ENCODE measurements around the gene HMGXB3.

Gene HMGXB3

DNA sequence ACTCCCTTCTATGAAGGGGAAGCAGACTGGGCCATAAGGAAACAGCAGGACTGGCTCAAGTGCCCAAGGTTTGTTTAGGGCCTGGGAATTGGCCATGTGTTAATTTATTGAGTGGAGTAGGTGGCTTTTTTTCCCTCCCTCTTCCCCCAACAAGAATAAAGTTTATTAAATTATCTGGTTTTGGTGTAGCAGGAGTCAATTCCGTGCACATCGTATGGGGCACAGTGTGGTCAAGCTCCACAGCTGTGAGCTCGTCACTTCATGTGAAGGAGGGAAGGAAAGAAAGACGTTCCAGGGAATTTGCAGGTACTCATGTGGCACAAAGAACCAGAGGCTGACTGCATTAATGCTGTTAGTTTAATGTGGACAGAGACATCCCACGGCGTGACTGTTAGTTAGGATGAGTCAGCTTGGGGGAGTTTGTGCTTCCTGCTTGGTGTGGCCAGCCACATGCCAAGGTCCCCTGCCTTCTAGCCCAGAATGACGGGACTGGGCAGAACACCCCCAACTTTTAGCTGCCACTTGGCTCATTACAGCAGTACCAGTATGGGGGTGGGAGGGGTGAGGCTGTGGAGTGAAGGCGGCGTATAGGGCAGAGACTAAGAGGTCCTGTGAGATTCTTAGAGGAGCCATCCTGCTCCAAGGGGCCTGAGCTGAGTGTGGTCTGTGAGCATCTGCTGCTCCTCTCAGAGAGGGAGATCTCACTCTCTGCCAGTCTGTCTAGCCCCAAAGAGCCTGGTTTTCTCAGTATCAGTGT lies 52.6 kb downstream of the HMGXB3 start:
- DNase-seq: no peak

DNA sequence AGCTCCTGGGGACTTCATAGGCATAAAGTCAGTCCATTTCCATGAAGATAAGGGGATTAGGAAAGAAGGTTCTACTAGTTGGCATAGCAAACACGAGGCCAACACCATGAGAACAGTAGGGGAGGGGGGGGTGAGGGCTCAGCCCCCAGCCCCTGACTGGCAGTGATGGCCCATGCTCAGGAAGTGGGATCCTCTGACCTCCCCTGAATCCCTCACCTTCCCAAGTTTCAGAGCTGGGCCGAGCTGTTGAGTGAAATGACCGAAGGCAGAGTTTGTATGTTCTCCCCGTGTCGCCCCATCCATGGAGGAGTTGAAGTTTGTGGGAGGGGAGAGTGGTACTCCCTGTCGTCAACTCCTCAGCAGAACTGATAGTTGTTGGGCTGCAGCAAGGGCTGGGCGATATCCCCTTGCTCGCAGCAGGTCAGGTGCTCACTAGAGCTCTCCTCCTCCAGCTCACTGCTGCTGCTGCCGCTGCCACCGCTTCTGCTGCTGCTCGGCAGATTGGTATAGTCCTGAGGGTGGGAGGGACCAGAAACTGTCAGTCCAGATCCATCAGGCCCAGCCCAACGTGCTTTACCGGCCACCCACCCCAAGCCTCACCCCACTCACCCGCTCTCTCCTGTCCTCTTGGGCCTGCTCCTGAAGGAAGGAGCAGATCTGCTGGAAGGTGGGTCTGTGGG lies 53.3 kb downstream of the HMGXB3 start:
- no peak for DNase-seq

DNA sequence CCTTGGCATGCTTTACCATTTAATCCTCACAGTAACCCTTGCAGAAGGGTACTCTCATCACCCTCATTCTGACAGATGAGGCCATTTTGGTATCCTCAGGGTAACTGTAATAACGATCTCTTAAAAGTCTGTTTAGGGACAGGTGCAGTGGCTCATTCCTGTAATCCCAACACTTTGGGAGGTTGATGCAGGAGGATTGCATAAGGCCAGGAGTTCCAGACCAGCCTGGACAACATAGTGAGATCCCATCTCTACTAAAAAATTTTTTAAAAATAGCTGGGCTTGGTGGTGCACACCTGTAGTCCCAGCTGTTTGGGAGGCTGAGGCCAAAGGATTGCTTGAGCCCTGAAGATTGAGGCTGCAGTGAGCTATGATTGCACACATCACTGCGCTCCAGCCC lies 54.0 kb downstream of the HMGXB3 start:
- no peak for DNase-seq

DNA sequence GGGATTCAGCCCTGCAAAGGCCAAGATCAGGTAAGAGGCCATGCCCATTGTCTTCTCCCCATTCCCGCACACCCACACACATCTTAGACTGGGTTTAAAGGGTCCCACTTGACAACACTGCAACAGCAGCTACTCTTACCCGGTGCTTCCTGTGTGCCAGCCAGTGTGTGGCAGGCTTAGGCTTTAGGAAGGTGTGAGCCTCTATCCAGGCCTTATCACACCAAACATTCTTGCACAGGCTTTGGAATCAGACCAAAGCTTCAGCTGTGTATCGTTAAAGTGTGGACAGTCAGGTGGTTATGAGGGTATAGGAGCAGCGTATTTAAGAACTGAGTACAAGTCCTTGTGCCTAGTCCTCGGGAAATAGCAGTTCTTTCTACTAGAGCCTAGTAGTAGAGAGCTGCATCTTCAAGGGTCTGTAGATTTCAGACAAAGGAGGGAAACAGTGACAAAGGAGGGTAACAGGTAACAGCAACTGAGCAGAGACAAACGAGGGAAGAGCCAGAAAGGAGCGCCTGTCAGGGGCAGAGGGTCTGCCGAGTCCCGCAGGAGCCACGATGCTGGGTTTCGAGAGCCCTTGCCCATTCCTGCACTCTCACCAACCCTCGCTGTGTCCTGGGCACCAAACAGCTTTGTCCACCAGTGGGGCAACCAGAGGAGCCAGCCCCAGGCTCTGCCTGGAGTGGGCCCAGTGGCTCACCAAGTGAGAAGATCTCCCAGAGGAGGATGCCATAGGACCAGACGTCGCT lies 55.0 kb downstream of the HMGXB3 start:
- DNase-seq: no peak

DNA sequence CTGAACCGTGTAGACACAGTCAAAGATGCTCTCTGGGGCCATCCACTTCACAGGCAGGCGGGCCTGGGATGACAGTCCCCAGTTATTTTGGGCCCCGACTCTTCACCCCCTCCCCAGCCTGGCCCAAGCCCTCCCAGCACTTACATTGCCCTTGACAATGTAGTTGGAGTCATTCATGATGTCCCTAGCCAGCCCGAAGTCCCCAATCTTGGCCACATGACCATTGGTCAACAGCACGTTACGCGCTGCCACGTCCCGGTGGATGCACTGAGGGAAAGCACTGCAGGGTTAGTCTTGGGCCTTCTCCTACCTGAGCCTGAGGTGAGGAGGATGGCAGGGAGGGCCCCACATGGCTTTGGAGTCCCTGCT lies 55.5 kb downstream of the HMGXB3 start:
- DNase-seq: no peak

DNA sequence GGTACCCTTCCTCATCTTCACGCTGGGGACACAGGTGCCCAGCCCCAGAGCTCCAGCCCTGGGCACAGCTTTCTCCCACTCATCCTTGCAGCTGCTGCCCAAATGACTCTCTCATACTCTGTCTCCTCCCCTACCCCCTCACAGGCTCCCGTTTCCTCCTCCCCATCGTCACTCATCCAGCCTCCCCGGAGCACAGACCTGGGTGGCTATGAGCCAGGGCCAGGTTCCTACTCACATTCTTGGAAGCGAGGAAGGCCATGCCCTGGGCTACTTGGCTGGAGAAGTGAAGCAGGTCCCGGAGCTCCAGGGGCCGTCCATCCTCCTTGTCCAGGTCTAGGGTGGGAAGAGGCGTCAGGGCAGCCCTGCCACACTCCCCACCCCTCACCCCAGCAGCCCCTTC lies 56.5 kb downstream of the HMGXB3 start:
- DNase-seq: no peak

DNA sequence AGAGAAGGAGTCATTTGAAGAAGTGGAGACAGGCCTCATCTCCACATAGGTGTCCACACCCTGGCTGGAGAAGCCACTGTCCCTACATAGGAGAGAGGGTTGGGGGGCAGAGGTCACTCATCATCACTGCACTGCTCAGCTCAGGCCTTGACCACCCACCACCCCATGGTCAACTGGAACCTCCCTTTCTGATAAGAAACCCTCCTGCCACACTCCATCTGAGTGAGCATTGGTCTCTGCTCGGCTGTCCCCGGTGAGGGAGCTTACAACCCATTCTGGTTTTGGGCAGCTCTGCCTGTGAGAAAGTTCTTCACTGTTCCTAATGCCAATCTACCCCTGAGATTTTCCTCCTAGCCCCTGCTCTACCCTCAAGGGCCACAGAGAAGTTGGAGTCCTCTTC lies 57.0 kb downstream of the HMGXB3 start:
- DNase-seq: no peak

DNA sequence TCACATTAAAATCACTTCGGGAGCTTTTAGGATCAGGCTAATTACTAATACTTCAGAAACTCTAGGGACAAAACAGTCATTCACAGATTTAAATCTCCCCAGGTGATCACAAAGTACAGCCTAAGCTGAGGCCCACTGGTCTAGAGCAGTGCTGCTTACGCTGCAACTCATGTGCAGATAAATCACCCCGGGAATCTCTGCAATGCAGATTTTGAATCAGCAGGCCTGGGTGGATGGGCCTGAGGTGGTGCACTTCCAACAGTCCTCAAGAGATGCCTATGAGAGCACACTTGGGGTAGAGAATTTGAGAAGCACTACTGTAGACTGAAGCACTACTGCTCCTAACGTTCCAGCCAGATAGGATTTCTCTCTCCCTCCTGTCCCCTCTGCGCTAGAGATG lies 57.5 kb downstream of the HMGXB3 start:
- DNase-seq: no peak

DNA sequence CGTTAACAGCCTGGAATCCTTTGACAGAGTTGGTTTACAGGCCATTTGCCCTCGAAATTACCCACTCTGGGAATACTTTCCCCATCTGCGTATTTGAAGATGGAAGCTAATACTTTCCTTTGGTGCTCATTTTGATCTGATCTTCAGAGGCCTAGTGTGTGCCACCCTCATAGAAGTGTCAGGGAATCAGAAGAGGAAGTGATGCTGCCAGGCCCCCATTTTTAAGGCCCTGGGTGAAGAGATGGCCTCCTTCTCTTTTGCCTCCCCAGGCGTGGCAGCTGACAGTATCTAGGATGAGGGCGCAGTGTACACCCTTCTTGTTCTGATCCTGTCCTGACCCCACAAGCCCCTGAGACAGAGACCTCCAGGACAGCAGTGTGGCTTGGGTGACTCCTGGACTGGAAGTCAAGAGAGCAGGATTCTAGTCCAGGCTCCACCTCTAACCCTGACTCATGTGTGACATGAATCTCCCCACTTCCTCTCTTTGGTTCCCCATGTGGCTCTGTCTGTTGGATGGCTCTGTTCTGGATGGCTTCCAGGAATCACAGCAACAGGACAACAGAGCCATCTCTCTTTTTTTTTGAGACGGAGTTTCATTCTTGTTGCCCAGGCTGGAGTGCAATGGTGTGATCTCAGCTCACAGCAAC lies 58.1 kb downstream of the HMGXB3 start:
- peak; percentile 51 for DNase-seq

DNA sequence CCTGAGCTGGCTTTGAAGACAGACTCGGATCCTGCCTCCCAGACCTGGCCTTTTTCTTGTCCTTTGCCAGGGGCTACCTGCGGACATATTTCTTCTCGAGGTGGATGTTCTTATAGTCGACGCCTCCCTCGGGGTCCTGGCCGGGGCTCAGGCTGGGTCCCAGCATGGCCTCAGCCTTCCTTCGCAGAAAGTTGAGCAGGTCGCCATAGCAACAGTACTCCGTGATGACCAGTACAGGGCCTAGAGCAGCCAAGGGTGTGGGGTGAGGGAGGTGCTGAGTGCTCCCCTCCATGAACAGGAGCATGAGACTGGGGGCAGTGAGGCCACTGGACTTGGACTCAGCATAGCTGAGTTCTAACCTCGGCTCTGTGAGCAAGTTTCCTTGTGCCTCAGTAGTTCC lies 59.1 kb downstream of the HMGXB3 start:
- DNase-seq: no peak

DNA sequence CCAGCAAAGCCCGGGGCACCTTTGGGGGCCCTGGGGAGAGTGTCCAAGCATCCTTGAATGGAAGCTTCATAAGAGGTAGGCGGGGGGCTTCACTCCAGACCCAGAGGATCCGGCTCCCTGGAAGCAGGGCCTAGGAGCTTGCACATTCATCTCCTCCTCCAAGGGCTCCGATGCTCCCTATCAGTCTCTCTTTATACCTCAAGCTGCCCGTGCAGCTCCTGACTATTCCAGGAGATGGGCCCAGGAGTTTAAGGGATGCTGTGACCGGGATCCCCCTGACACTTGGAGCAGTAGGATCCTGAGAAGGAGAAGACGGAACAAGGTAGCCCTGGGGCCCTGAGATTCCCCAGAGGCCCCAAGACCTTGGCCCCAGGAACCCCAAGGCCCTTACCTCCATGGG lies 59.9 kb downstream of the HMGXB3 start:
- DNase-seq: no peak

DNA sequence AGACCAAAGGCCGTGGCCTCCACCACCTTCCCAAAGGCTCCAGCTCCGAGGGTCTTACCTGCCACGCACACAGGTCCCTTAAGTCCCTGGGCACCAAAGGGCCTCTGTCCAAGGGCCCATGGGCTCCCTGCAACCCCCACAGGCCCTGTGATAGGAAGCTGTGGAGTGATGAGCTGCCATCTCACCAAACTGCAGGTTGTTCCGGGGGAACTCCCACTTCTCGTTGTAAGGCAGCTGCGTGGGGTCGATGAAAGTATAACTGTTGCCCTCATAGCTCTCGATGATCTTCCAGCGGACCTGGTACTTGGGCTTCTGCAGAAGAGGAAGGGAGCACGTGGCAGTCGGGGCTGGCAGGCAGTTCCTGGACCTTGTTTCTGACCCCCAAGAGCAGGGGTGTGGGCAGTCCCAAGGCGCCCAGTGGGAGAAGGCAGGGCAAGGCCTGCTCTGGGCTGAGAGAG lies 61.0 kb downstream of the HMGXB3 start:
- no peak for DNase-seq

DNA sequence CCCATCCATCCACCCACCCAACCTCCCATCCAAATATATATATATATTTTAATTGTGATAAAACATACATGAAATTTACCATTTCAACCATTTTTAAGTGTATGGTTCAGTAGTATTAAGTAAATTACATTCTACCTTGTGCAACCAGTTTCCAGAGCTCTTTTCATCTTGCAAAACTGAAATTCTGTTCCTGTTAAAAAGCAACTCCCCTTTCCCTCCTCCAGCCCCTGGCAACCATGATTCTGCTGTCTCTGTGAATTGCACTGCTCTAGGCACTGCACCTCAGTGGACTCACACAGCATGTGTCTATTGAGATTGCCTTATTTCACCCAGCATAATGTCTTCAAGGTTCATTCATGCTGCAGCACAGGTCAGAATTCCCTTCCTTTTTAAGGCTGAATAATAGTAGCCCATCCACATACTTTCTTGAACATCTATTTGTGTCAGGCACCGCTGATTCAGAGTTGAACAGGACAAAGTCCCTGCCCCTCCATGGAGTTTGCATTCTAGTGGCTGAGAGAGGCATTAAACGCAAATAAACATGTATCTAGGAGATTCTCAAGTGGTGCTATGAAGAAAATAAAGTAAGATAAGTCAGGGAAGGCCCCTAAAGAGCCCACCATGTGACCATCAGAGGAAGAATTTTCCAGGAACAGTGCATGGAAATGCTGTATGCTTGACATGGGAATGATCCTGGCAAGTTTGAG lies 61.8 kb downstream of the HMGXB3 start:
- DNase-seq: no peak

DNA sequence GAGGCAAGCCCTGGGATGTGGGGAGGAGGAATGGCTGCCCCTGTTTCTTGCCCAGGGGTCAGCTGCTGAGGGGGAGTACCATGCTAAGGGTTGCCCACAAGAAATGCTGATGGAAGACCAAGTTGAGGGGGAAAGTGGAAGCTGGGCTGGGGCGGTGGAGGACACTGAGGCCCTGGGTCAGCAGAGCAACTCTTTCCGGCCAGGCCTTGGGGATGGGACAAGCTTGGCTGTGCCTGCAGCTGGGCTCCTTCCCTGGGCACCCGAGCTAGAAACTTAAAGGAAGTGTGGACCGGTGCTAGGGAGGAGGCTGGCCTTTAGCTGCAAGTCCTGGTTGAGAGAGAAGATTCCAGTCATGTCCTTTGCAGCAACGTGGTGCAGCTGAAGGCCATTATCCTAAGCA lies 63.1 kb downstream of the HMGXB3 start:
- no peak for DNase-seq

DNA sequence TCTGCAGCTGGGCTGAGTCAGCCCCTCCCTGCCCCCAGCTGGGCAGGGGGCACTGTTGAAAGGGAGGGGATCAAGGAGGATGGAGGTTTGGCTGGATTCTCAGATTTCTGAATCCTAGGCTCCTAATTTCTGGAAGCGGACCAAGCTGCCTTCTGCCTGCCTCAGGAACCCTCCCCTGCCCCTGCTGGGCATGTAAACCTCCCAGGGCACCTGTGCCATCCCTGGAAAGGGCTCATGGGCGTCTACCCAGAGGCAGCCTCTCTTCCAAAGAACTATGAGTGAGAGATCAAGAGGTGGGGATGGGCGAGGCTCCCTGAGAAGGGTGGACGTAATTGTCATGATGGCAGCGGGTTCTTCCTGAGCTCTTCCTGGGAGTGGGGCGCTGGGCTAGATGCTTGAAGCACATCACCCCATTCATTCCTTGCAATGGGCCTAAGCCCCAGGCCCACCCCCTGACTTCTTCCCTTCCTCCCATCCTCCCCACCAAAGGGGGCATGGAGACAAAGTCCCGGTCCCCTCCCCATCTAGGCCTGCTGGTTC lies 64.2 kb downstream of the HMGXB3 start:
- DNase-seq: no peak

DNA sequence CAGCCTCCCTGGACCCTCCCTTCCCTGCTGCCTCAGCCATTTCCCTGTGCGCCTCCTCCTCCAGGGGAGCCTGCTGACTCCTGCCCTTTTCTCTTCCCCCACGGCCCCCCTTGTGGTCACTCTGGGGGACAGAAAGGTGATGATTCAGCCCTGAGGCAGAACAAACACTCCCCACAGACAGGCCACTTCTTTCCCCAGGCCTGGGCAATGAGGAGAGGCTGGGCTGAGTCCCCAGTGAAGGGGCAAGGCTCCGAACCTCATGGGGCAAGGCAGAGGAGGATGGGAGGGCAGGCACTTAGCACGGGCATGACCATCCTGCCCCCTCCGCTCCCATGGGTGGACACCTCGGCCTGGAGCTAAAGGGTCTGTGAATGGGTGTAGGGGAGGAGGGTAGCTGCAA lies 64.8 kb downstream of the HMGXB3 start:
- DNase-seq: no peak

DNA sequence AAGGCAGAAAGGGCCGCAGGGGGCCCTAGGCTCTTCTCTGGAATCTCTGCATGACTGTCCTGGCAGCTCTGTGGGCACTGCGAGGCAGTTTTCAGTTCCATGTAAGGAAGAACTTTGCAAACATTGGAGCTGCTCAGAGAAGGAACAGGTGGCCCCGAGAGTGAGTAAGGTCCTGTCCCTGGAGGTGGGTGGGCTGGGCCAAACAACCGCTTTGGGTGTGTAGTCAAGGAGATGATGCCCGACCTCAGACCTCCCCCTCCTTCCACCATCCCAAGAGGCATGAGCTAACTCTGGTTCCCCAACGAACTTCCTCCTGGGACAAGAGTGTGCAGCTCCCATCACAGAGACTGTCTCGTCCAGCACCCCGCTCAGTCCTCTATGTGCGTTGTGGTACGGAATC lies 65.3 kb downstream of the HMGXB3 start:
- no peak for DNase-seq

DNA sequence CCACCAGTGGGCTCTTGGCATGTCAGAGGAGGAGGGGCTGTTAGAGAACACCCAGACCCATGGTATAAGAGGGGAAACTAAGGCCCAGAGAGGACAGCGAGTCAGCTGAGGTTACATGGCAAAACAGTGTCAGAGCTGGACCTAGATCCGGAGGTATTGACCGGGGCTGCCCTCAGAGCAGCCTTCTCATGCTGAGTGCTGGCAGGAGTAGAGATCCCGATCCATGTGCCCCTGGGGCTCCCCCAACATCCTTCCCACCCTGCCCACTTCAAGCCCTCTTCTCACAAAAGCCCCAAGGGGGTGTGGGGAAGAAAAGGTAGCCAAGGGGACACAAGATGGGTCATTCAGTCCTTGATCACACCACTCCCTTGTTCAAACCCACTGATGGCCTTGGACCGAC lies 65.9 kb downstream of the HMGXB3 start:
- DNase-seq: no peak

DNA sequence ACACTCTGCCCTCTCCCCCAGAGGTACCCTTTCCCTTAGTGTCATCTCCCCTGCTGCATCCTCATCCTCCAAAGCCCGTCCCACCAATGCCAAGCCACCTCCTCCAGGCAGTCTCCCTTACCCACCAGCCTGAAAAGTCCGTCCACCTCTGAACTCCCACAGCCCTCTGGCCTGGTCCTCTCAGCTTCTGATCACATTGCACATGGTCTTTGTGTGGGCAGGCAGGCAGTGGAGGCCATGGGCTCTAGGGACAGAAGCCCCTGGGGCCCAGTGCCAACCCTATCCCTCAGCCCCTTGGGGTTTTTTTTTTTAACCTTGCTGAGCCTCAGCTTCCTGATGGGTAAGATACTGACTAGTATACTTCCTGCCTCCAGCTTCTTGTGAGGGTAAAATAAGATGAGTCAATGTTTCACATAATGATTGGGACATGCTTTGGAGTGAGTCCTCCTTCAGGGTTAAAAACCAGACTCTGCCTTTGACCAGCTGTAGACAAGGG lies 66.4 kb downstream of the HMGXB3 start:
- no peak for DNase-seq

DNA sequence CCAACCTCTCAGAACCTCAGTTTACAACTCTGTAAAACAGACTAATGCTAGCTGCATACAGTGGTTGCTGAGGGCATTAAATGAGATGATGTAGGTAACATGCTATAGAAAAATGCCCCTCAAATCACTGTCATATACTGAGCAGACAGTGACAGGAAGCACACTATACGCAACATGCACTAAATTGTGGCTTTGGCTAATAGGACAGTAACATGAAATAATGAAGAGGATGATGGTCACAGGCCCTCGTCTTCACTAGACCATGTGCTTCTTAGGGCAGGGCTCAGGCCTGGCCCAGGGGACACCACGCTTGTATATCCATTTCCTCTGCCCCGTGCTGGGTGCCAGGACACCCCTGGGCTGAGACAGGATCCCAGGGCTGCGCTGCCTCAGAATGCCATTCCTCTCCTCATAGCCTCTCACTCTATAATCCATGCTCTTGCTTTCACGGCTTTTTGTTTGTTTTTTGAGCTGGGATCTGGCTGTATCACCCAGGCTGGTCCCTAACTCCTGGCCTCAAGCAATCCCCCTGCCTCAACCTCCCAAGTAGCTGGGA lies 66.9 kb downstream of the HMGXB3 start:
- DNase-seq: no peak

DNA sequence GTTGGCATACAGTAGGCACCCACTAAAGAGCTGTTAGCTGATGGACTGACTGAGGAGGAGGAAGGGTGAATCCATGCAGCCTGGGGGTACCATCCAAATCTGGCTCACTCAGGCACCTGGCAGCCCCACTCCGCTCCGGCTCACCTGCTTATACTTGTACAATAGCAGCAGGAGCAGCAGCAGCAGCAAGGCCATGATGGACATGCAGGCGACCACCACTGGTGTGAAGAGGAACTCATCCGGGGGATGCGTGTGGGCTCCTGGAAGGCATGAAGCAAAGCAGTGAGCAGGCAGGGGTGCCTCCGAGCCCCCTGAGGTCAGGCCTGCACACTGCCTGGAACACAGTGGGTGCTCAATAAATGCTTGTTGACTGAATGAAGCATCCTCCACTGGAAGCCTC lies 67.5 kb downstream of the HMGXB3 start:
- DNase-seq: no peak

DNA sequence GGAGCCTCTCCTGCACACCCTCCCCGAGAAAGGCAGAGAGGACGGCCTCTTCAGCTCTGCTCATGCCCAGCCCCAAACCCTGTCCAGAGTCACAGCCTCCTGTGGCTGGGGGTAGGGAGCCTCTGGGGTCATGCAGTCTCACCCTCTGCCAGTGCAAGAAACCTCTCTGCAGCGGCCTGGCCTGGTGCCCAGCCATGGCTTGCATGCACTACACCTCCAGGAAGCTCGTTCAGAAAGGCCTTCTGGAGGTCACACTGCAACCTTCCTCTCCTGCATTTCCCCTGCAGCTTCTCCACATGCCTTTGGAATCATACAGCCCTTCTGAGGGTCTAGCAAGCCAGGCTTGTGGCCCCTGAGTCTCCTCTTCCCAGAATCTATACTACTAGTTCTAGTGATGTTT lies 67.9 kb downstream of the HMGXB3 start:
- no peak for DNase-seq
